ENCODE data around the gene ASB8. TPM values are rescaled to one million over a fixed set of nuclear protein-coding genes. Genes with fewer than 3 reads are reported as not detected.

ASB8 gene
- total and polyA plus RNA-seq, 10 donors: 15.7 to 48.8 (median 38.7) TPM

DNA sequence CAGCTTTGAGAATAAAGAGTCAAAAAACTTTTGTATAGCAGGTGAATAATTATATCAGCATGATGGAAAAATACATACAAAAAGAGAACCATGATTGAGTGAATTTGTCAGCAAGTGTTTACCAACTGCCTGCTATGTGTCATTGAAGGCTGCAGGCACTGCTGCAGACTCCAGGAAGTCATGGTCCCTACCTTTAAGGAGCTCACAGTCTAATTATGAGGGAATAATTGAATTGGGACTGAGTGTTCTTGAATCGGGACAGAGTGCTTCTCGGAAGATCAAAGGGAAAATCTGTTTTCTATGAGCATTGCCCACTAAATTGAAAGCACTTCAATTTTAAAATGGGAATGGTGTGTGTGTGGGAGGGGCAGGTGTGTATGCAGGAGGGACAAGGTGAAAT, 36.3 kb upstream of the ASB8 start:
- no peaks in the 10 kb centered on the region for H3K9me3 ChIP-seq
- H3K36me3 ChIP-seq: no peaks in the 10 kb centered on the region
- H3K27ac ChIP-seq: peak overlapping the region in 6 of 8 donors; percentile 2 to 57 (median 37)
- H3K4me3 ChIP-seq: no peak overlapping the region
- peaks cover 0 to 31% (median 14%) of the 10 kb centered on the region in 6 donors for H3K4me1 ChIP-seq
- TF ChIP-seq, protein P1, sequence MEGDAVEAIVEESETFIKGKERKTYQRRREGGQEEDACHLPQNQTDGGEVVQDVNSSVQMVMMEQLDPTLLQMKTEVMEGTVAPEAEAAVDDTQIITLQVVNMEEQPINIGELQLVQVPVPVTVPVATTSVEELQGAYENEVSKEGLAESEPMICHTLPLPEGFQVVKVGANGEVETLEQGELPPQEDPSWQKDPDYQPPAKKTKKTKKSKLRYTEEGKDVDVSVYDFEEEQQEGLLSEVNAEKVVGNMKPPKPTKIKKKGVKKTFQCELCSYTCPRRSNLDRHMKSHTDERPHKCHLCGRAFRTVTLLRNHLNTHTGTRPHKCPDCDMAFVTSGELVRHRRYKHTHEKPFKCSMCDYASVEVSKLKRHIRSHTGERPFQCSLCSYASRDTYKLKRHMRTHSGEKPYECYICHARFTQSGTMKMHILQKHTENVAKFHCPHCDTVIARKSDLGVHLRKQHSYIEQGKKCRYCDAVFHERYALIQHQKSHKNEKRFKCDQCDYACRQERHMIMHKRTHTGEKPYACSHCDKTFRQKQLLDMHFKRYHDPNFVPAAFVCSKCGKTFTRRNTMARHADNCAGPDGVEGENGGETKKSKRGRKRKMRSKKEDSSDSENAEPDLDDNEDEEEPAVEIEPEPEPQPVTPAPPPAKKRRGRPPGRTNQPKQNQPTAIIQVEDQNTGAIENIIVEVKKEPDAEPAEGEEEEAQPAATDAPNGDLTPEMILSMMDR (IDR thresholded peaks at IDR 0.05 in 8 of 11, conservative IDR thresholded peaks at IDR 0.05 in 3 of 11): no peak
- TF ChIP-seq POLR2A (IDR thresholded peaks at IDR 0.05) (no peak), POLR2AphosphoS5 (IDR thresholded peaks at IDR 0.05) (no peak)
- intact Hi-C loops (cut with DNase I; ENCODE audit: low total_unique reads): no loop called here
- no peaks in the 10 kb centered on the region for H3K27me3 ChIP-seq (replicated peaks in 1 of 7)
- 65 to 84% (median 79%) methylated on average over 2 of the region's 2 CpGs for WGBS, 5 donors
- DNase-seq: no peak

DNA sequence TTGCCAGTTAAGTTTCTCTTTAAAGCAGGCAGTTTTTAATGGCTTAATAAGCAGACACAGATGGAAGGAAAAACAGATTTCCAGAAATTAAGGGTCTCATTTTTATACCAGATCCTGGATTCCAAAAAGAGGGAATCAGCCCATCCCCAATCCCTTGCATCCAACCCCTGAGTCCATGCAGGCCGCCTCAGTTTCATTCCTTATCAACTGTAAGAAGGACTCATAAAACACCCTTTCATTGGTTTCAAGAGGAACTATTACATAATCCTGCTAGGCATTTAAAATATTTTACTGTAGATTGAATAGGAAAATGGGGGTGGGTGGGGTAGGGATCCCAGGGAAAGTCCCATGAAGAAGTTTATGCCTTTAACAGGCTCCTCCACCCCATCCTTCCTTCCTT, 35.5 kb upstream of the ASB8 start:
- intact Hi-C loops (cut with DNase I; ENCODE audit: low total_unique reads): no loop called here
- peak overlapping the region in 6 of 8 donors; percentile 18 to 57 (median 44) for H3K27ac ChIP-seq
- WGBS, 5 donors: 65 to 81% (median 70%) methylated on average over 1 of the region's 1 CpG

DNA sequence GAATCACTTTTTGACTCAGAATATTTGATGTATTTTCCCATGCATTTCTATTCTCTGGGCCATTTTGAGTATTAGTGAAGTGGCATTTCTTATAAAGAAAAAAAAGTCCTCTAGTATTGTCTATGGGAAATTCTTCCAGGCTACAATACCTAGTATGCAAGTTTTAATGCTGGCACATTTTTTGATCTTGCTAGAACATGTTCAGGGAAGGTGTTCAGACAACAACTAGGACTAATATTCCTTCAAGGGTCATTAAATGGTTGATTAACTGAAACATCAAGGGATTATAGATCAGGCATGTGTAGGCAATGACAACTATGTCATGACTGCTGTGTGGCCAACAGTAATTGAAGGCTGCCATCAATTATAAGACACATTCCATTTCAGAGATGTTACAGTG, 33.8 kb upstream of the ASB8 start:
- no peaks in the 10 kb centered on the region for H3K36me3 ChIP-seq

More for the DNA sequence above, 35.5 kb upstream of the ASB8 start:
- no peak for DNase-seq
- H3K4me3 ChIP-seq: no peak overlapping the region
- peaks cover 0 to 30% (median 14%) of the 10 kb centered on the region in 6 donors for H3K4me1 ChIP-seq
- no peaks in the 10 kb centered on the region for H3K36me3 ChIP-seq
- no peaks in the 10 kb centered on the region for H3K9me3 ChIP-seq
- H3K27me3 ChIP-seq (replicated peaks in 1 of 7): no peaks in the 10 kb centered on the region
- TF ChIP-seq POLR2A (IDR thresholded peaks at IDR 0.05) (no peak), POLR2AphosphoS5 (IDR thresholded peaks at IDR 0.05) (no peak)
- TF ChIP-seq, protein P1 (IDR thresholded peaks at IDR 0.05 in 8 of 11, conservative IDR thresholded peaks at IDR 0.05 in 3 of 11): no peak

DNA sequence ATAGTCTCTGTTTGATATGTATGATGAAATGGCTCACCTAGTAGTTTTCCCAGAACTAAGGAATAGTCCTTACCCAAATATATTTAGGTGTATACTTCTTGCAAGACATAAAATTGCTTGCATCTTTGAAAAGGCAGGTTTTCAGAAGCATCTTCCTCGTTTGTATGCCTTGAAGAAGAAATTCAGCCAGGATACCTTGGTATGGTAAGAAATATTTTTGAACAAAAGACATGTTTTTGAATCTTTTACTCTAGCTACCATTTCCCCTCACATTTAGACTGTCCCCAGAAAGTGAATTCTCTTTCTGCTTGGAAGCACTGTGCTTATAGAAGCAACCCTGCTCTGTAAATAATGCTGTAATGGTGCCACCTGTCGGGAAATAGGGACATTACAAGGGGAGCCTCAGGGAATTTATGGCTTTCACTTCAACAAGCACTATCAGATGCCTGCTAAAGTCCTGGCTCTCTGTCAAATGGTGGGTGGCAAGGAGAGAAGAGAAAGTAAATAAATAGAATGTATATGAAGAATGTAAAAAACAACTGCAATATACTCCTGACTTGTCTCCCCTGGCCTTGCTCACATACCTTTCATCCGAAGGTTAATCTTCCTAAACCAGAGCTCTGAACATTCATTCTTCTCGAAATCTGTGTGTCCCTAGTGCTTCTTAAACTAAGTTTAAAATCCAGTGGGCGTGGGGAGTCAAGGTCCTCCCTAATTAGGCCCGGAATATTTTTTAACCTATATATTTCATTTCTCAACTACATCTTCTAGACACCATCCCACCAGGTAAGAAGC, 32.2 kb upstream of the ASB8 start:
- H3K36me3 ChIP-seq: no peaks in the 10 kb centered on the region
- no peak for TF ChIP-seq POLR2AphosphoS5 (IDR thresholded peaks at IDR 0.05)
- TF ChIP-seq, protein P1 (IDR thresholded peaks at IDR 0.05 in 8 of 11, conservative IDR thresholded peaks at IDR 0.05 in 3 of 11): peak; percentile 67 to 91 (median 85)
- intact Hi-C loops (cut with DNase I; ENCODE audit: low total_unique reads): loop anchor here (10.0 kb wide), 1 partner anchor 265 kb away; no protein-coding TSS in a partner anchor
- no peaks in the 10 kb centered on the region for H3K9me3 ChIP-seq
- no peak for DNase-seq
- 46 to 56% (median 47%) methylated on average over 6 of the region's 6 CpGs for WGBS, 5 donors
- no peak overlapping the region for H3K27ac ChIP-seq
- H3K27me3 ChIP-seq (replicated peaks in 1 of 7): peaks cover 0 to 15% (median 7%) of the 10 kb centered on the region in 7 donors
- no peak overlapping the region for H3K4me3 ChIP-seq
- H3K4me1 ChIP-seq: peaks cover 0 to 33% (median 12%) of the 10 kb centered on the region in 6 donors

More for the DNA sequence above, 33.8 kb upstream of the ASB8 start:
- Histone ChIP-seq H3K9me3 (no peaks in the 10 kb centered on the region), H3K4me1 (peaks cover 0 to 19% (median 5%) of the 10 kb centered on the region in 6 donors), H3K27ac (no peak overlapping the region), H3K4me3 (no peak overlapping the region), H3K27me3 (replicated peaks in 1 of 7) (no peaks in the 10 kb centered on the region)
- TF ChIP-seq, protein P1 (IDR thresholded peaks at IDR 0.05 in 8 of 11, conservative IDR thresholded peaks at IDR 0.05 in 3 of 11): no peak
- no peak for TF ChIP-seq POLR2A (IDR thresholded peaks at IDR 0.05)
- intact Hi-C loops (cut with DNase I; ENCODE audit: low total_unique reads): no loop called here
- DNase-seq: no peak

Data from spleen (tissue), 11 donors.